Measurements from ENCODE around the gene FANK1. TPM values are rescaled to one million over a fixed set of nuclear protein-coding genes. Genes with fewer than 3 reads are reported as not detected.

Gene FANK1
- total RNA-seq, 1 donor, result 8.3 TPM

DNA sequence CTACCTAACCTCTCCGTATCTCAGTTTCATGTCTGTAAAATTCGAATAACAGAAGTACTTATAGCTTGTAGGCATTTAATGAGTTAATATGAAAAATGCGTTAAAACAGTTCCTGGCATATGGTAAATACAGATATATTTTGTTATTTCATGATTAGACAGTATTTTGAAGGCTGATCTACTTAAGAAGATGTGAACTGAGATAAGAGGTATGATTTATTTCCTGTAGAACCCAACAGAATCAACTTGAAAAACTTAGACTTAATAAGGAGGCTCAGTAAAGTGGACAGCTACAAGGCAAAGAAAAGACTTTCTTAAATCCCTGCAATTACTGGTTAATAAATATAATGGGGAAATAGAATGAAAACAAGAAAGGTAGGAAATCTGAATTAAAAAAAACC is 103.3 kb downstream of the FANK1 start:
- H3K9me3 ChIP-seq (ENCODE audit: low read depth, low read length), result no peaks in the 10 kb centered on the region
- no peaks in the 10 kb centered on the region for H3K27me3 ChIP-seq (ENCODE audit: insufficient read depth, low read length)
- no peak overlapping the region for H3K4me3 ChIP-seq (ENCODE audit: insufficient read depth, low read length)
- no peaks in the 10 kb centered on the region for H3K79me2 ChIP-seq (ENCODE audit: insufficient read depth, low read length)
- no peak overlapping the region for H2AFZ ChIP-seq (ENCODE audit: low read length)
- no peaks in the 10 kb centered on the region for H3K36me3 ChIP-seq (ENCODE audit: insufficient read depth, low read length)
- no peaks in the 10 kb centered on the region for H3K4me1 ChIP-seq (ENCODE audit: insufficient read depth, low read length)
- TF ChIP-seq, protein P1, sequence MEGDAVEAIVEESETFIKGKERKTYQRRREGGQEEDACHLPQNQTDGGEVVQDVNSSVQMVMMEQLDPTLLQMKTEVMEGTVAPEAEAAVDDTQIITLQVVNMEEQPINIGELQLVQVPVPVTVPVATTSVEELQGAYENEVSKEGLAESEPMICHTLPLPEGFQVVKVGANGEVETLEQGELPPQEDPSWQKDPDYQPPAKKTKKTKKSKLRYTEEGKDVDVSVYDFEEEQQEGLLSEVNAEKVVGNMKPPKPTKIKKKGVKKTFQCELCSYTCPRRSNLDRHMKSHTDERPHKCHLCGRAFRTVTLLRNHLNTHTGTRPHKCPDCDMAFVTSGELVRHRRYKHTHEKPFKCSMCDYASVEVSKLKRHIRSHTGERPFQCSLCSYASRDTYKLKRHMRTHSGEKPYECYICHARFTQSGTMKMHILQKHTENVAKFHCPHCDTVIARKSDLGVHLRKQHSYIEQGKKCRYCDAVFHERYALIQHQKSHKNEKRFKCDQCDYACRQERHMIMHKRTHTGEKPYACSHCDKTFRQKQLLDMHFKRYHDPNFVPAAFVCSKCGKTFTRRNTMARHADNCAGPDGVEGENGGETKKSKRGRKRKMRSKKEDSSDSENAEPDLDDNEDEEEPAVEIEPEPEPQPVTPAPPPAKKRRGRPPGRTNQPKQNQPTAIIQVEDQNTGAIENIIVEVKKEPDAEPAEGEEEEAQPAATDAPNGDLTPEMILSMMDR (IDR thresholded peaks at IDR 0.05; ENCODE audit: extremely low read depth, low read depth, low read length), result no peak
- H3K27ac ChIP-seq (ENCODE audit: low read depth, low read length), result no peak overlapping the region
- no peak for DNase-seq (ENCODE audit: insufficient read length, low spot score, missing footprints)
- H4K20me1 ChIP-seq (ENCODE audit: insufficient read depth, low read length), result no peaks in the 10 kb centered on the region
- H3K4me2 ChIP-seq (ENCODE audit: insufficient read depth, low read length), result no peak overlapping the region

DNA sequence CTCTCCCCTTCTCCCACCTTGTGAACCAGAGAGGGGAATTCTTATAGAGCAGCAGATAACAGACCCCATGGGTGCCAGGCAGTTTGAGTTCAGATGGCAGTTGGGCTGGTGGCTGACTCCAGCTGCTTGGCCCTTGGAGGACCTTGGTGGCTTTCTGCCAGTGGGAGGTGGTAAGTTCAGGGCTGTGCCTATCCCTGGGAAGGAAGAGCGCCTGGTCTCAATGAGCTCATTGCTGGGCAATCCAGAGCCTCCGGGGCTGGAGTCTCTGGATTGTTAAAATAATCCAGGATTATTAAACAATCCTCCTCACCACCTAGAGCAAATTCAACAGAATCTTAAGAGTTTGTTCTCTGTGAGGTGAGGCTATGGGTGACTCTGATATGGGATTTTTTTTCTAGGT is 105.2 kb downstream of the FANK1 start:
- no peaks in the 10 kb centered on the region for H3K4me1 ChIP-seq (ENCODE audit: insufficient read depth, low read length)
- no peaks in the 10 kb centered on the region for H4K20me1 ChIP-seq (ENCODE audit: insufficient read depth, low read length)
- no peak overlapping the region for H2AFZ ChIP-seq (ENCODE audit: low read length)
- no peaks in the 10 kb centered on the region for H3K9me3 ChIP-seq (ENCODE audit: low read depth, low read length)
- H3K4me3 ChIP-seq (ENCODE audit: insufficient read depth, low read length), result no peak overlapping the region
- TF ChIP-seq, protein P1 (IDR thresholded peaks at IDR 0.05; ENCODE audit: extremely low read depth, low read depth, low read length), result no peak
- H3K27ac ChIP-seq (ENCODE audit: low read depth, low read length), result no peak overlapping the region
- DNase-seq (ENCODE audit: insufficient read length, low spot score, missing footprints), result no peak
- no peaks in the 10 kb centered on the region for H3K79me2 ChIP-seq (ENCODE audit: insufficient read depth, low read length)
- no peak overlapping the region for H3K4me2 ChIP-seq (ENCODE audit: insufficient read depth, low read length)
- no peaks in the 10 kb centered on the region for H3K36me3 ChIP-seq (ENCODE audit: insufficient read depth, low read length)
- no peaks in the 10 kb centered on the region for H3K27me3 ChIP-seq (ENCODE audit: insufficient read depth, low read length)

DNA sequence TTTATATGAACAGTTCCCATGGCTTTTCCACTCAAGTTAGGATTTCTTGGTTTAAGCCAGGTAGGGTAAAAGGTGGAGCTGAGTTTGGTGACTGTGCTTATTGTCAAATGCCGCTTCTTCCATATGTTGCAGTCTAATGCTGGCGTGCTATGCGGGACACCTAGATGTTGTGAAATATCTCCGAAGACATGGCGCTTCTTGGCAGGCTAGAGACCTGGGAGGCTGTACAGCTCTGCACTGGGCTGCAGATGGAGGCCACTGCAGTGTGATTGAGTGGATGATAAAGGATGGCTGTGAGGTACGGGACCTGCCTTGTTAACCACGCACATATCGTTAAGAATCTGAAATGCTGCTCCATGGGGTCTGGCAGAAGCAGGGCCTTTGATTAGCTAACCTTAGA is 108.4 kb downstream of the FANK1 start:
- Histone ChIP-seq H3K4me1 (ENCODE audit: insufficient read depth, low read length) (no peaks in the 10 kb centered on the region), H3K79me2 (ENCODE audit: insufficient read depth, low read length) (no peaks in the 10 kb centered on the region), H3K27me3 (ENCODE audit: insufficient read depth, low read length) (no peaks in the 10 kb centered on the region), H4K20me1 (ENCODE audit: insufficient read depth, low read length) (no peaks in the 10 kb centered on the region), H3K4me2 (ENCODE audit: insufficient read depth, low read length) (no peak overlapping the region), H3K4me3 (ENCODE audit: insufficient read depth, low read length) (no peak overlapping the region), H3K36me3 (ENCODE audit: insufficient read depth, low read length) (peaks cover 2% of the 10 kb centered on the region), H2AFZ (ENCODE audit: low read length) (no peak overlapping the region), H3K9me3 (ENCODE audit: low read depth, low read length) (no peaks in the 10 kb centered on the region), H3K27ac (ENCODE audit: low read depth, low read length) (no peak overlapping the region)
- DNase-seq (ENCODE audit: insufficient read length, low spot score, missing footprints), result no peak
- TF ChIP-seq, protein P1 (IDR thresholded peaks at IDR 0.05; ENCODE audit: extremely low read depth, low read depth, low read length), result no peak

DNA sequence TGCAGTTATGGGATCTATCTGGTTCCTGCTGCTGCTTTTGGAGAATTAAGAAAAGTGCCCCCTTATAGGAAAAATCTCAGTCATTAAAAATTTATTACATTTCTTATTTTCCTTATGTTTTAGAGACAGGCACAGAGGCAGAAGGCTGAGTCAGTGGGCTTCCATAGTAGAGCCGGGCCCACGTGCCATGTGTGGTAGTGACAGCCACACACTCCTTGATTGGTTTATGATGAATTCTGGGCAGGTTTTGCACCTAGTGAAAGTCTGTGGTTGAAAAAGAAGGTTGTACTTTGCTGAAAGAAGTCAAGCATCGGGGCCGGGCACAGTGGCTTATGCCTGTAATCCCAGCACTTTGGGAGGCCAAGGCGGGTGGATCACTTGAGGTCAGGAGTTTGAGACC is 109.9 kb downstream of the FANK1 start:
- Histone ChIP-seq H2AFZ (ENCODE audit: low read length) (no peak overlapping the region), H3K9me3 (ENCODE audit: low read depth, low read length) (no peaks in the 10 kb centered on the region), H3K4me1 (ENCODE audit: insufficient read depth, low read length) (no peaks in the 10 kb centered on the region), H3K79me2 (ENCODE audit: insufficient read depth, low read length) (no peaks in the 10 kb centered on the region), H3K4me2 (ENCODE audit: insufficient read depth, low read length) (no peak overlapping the region), H4K20me1 (ENCODE audit: insufficient read depth, low read length) (no peaks in the 10 kb centered on the region), H3K27ac (ENCODE audit: low read depth, low read length) (no peak overlapping the region), H3K4me3 (ENCODE audit: insufficient read depth, low read length) (no peak overlapping the region), H3K36me3 (ENCODE audit: insufficient read depth, low read length) (peaks cover 13% of the 10 kb centered on the region), H3K27me3 (ENCODE audit: insufficient read depth, low read length) (no peaks in the 10 kb centered on the region)
- no peak for DNase-seq (ENCODE audit: insufficient read length, low spot score, missing footprints)
- TF ChIP-seq, protein P1 (IDR thresholded peaks at IDR 0.05; ENCODE audit: extremely low read depth, low read depth, low read length), result no peak

All from osteoblast (primary cell).